NCI-H226 (cell line): ENCODE measurements around the gene CLEC18A.
"Not testable (repeated sequence)": the region's sequence is repeated elsewhere in the genome, so short reads cannot be mapped to it uniquely, and the experiment has no call there.

ENCODE experiments used
- DNase-seq: peaks from one replicate; pipeline ENCODE4 v3.0.0-alpha.2; 2015

Gene CLEC18A

GRCh38 chr16:69951017-69951671 lies at the start of gene CLEC18A:
Gene CLEC18A (plus strand): TSS chr16:69951334. CDS start chr16:69951367, 33 bp downstream.
- DNase-seq, result not testable (repeated sequence)

- DNase-seq, result no peak
Measured at GRCh38 chr16:69903865-69904415, 47.2 kb upstream of the CLEC18A start.

GRCh38 chr16:69904495-69905170 lies 46.5 kb upstream of the CLEC18A start:
- DNase-seq, result no peak

- DNase-seq, result no peak
Measured at GRCh38 chr16:69905171-69905555, 46.0 kb upstream of the CLEC18A start.

GRCh38 chr16:69906838-69907401 lies 44.2 kb upstream of the CLEC18A start:
- peak; percentile 37 for DNase-seq

GRCh38 chr16:69909043-69909442 lies 42.1 kb upstream of the CLEC18A start:
- DNase-seq, result no peak

GRCh38 chr16:69909760-69910159 lies 41.4 kb upstream of the CLEC18A start:
- no peak for DNase-seq

- DNase-seq, result no peak
Measured at GRCh38 chr16:69910964-69911363, 40.2 kb upstream of the CLEC18A start.

- DNase-seq, result peak; percentile 44
Measured at GRCh38 chr16:69916462-69916861, 34.7 kb upstream of the CLEC18A start.

- DNase-seq, result no peak
Measured at GRCh38 chr16:69917311-69917710, 33.8 kb upstream of the CLEC18A start.

GRCh38 chr16:69917739-69918138 lies 33.4 kb upstream of the CLEC18A start:
- peak; percentile 100 for DNase-seq

GRCh38 chr16:69918241-69918640 lies 32.9 kb upstream of the CLEC18A start:
- no peak for DNase-seq

- DNase-seq, result peak; percentile 30
Measured at GRCh38 chr16:69921127-69921526, 30.0 kb upstream of the CLEC18A start.

GRCh38 chr16:69922200-69922599 lies 28.9 kb upstream of the CLEC18A start:
- no peak for DNase-seq

- no peak for DNase-seq
Measured at GRCh38 chr16:69924041-69924775, 26.9 kb upstream of the CLEC18A start.

- DNase-seq, result peak; percentile 95
Measured at GRCh38 chr16:69924777-69925191, 26.4 kb upstream of the CLEC18A start.

- no peak for DNase-seq
Measured at GRCh38 chr16:69925311-69925710, 25.8 kb upstream of the CLEC18A start.

GRCh38 chr16:69926241-69926640 lies 24.9 kb upstream of the CLEC18A start:
- no peak for DNase-seq

GRCh38 chr16:69927056-69927757 lies 23.9 kb upstream of the CLEC18A start:
- no peak for DNase-seq

- no peak for DNase-seq
Measured at GRCh38 chr16:69928856-69929400, 22.2 kb upstream of the CLEC18A start.

- no peak for DNase-seq
Measured at GRCh38 chr16:69929480-69929879, 21.7 kb upstream of the CLEC18A start.

GRCh38 chr16:69930117-69930776 lies 20.9 kb upstream of the CLEC18A start:
- DNase-seq, result peak; percentile 21
